A673 (cell line): ENCODE measurements around the gene NPNT.

Experiments
- EZH2 ChIP-seq: fragments of 200-600 bp; sonication (generic); IDR thresholded peaks from 2 replicates; pipeline ENCODE4 v1.6.1; 2017; ENCODE audit warnings: borderline replicate concordance, low read depth, mild to moderate bottlenecking, mixed read lengths, antibody characterized with exemption, low read length; ENCODE audit not compliant: poor library complexity, severe bottlenecking
- TF ChIP-seq, protein P1 (sequence below): fragments of 300-800, 200-600 bp; sonication (generic); conservative IDR thresholded peaks from 2 replicates; pipeline ENCODE4 v1.5.1; 2017; ENCODE audit warnings: low read depth, mild to moderate bottlenecking, antibody characterized with exemption, low read length, moderate library complexity, mixed read lengths

DNA sequence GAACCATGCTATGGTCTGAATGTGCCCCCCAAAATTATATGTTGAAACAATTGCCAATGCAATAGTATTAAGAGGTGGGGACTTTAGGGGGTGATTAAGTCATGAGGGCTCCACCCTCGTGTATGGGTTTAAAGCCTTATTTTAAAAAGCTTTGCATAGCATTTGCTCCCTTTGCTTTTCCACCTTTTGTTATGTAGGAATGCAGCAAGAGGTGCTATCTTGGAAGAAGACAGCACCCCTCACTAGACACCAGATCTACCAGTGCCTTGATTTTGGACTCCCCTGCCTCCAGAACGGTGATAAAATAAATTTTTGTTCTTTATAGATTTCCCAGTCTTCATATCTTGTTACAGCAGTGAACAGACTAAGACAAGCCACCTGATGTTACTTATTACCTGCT, 23.3 kb upstream of the NPNT start:
- TF ChIP-seq, protein P1, sequence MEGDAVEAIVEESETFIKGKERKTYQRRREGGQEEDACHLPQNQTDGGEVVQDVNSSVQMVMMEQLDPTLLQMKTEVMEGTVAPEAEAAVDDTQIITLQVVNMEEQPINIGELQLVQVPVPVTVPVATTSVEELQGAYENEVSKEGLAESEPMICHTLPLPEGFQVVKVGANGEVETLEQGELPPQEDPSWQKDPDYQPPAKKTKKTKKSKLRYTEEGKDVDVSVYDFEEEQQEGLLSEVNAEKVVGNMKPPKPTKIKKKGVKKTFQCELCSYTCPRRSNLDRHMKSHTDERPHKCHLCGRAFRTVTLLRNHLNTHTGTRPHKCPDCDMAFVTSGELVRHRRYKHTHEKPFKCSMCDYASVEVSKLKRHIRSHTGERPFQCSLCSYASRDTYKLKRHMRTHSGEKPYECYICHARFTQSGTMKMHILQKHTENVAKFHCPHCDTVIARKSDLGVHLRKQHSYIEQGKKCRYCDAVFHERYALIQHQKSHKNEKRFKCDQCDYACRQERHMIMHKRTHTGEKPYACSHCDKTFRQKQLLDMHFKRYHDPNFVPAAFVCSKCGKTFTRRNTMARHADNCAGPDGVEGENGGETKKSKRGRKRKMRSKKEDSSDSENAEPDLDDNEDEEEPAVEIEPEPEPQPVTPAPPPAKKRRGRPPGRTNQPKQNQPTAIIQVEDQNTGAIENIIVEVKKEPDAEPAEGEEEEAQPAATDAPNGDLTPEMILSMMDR, result no peak
- no peak for TF ChIP-seq EZH2
